Epithelial cell of proximal tubule (primary cell): ENCODE measurements around the gene DLGAP4. TPM values are rescaled to one million over a fixed set of nuclear protein-coding genes. Genes with fewer than 3 reads are reported as not detected.

Source experiments
- DNase-seq: peaks from one replicate; pipeline ENCODE4 v3.0.0-alpha.2; 2011; ENCODE audit warnings: low read depth
- H3K4me3 ChIP-seq: 2 replicates; pipeline ENCODE4 v1.5.1; 2011; ENCODE audit warnings: low read depth, mild to moderate bottlenecking, low read length
- CTCF ChIP-seq: conservative IDR thresholded peaks from 2 replicates; pipeline ENCODE4 v1.5.1; 2012; ENCODE audit warnings: low read depth, mild to moderate bottlenecking, low read length
- total RNA-seq: library from RNA; depleted of rRNA; stranded (reverse); fragments of >200 nt; gene quantifications from 2 replicates; pipeline ENCODE4 v1.2.3, GENCODE V29; 2015

DLGAP4 gene
- total RNA-seq, 1 donor from 2014 or later = 41.4 TPM

GRCh38 chr20:36367907-36368799 lies 62.0 kb downstream of the DLGAP4 start:
- DNase-seq = no peak
- no peak overlapping the region for H3K4me3 ChIP-seq
- no peak for TF ChIP-seq CTCF

GRCh38 chr20:36368869-36369268 lies 62.7 kb downstream of the DLGAP4 start:
- DNase-seq = no peak
- no peak overlapping the region for H3K4me3 ChIP-seq
- TF ChIP-seq CTCF = no peak

GRCh38 chr20:36369739-36370138 lies 63.6 kb downstream of the DLGAP4 start:
- no peak for DNase-seq
- H3K4me3 ChIP-seq = no peak overlapping the region
- no peak for TF ChIP-seq CTCF

GRCh38 chr20:36370991-36371790 lies 65.1 kb downstream of the DLGAP4 start:
- no peak for TF ChIP-seq CTCF
- DNase-seq = no peak
- no peak overlapping the region for H3K4me3 ChIP-seq

- DNase-seq = no peak
- no peak for TF ChIP-seq CTCF
- no peak overlapping the region for H3K4me3 ChIP-seq
Observed at GRCh38 chr20:36372666-36373065, 66.5 kb downstream of the DLGAP4 start.

- no peak for DNase-seq
- H3K4me3 ChIP-seq = no peak overlapping the region
- TF ChIP-seq CTCF = no peak
Observed at GRCh38 chr20:36373089-36373488, 67.0 kb downstream of the DLGAP4 start.
